SK-N-SH (cell line): ENCODE measurements around the gene CHMP1A. TPM values are rescaled to one million over a fixed set of nuclear protein-coding genes. Genes with fewer than 3 reads are reported as not detected.

Experiments used
- CTCF ChIA-PET: fragments of 300-600, 350-600 bp; formaldehyde crosslinking; extraction: SDS; loops from one replicate; lab custom pipeline; 2021; lab: Yijun Ruan, JAX
- POLR2A ChIA-PET: fragments of 350-600 bp; sonication (Branson Sonifier 250); formaldehyde crosslinking; extraction: SDS; loops from one replicate; lab custom pipeline; 2020; ENCODE audit warnings: antibody characterized with exemption, inconsistent platforms; lab: Yijun Ruan, JAX
- DNase-seq: peaks from one replicate; pipeline ENCODE4 v3.0.0; 2012
- H2AFZ ChIP-seq: fragments of 200-600 bp; sonication (generic); 2 replicates; pipeline ENCODE4 v1.8.1; 2016; ENCODE audit warnings: antibody characterized with exemption, mild to moderate bottlenecking, low read depth
- H3F3A ChIP-seq: fragments of 200-600 bp; sonication (generic); replicated peaks from 2 replicates; pipeline ENCODE3; 2016; ENCODE audit warnings: antibody characterized with exemption, mild to moderate bottlenecking; ENCODE audit not compliant: insufficient read depth
- H3K27ac ChIP-seq, 2 experiments: fragments of 200-500 bp in 1 of 2; fragments of 200-600 bp in 1 of 2; sonication (Bioruptor generic) in 1 of 2; sonication (generic), shearing (Covaris generic) in 1 of 2; 2 replicates each; pipeline versions ENCODE4 v1.5.1 to v1.6.1; 2014 to 2016; ENCODE audit warnings: low read depth in 2 of 2, inconsistent platforms in 1 of 2, low read length in 1 of 2, mild to moderate bottlenecking in 1 of 2, mixed read lengths in 1 of 2
- H3K27me3 ChIP-seq: fragments of 200-600 bp; sonication (generic), shearing (Covaris generic); 2 replicates; pipeline ENCODE4 v1.6.1; 2016; ENCODE audit warnings: mixed run types; ENCODE audit not compliant: insufficient read depth
- H3K36me3 ChIP-seq, 2 experiments: fragments of 200-500 bp in 1 of 2; fragments of 200-600 bp in 1 of 2; sonication (Bioruptor generic) in 1 of 2; sonication (generic) in 1 of 2; replicated peaks in 1 of 2; 2 replicates each; pipeline versions ENCODE3 to v1.5.1; 2014 to 2016; ENCODE audit warnings: low read length in 1 of 2, mild to moderate bottlenecking in 1 of 2; ENCODE audit not compliant: insufficient read depth in 2 of 2, control insufficient read depth in 1 of 2
- H3K4me1 ChIP-seq, 2 experiments: fragments of 200-500 bp in 1 of 2; fragments of 200-600 bp in 1 of 2; sonication (Bioruptor generic) in 1 of 2; sonication (generic), shearing (Covaris generic) in 1 of 2; 2 replicates each; pipeline versions ENCODE4 v1.5.1 to v1.6.1; 2014 to 2016; ENCODE audit warnings: low read depth in 1 of 2, low read length in 1 of 2, mixed run types in 1 of 2; ENCODE audit not compliant: insufficient read depth in 2 of 2, control insufficient read depth in 1 of 2
- H3K4me2 ChIP-seq: fragments of 200-600 bp; sonication (generic), shearing (Covaris generic); 2 replicates; pipeline ENCODE4 v1.6.1; 2017; ENCODE audit warnings: mixed run types
- H3K4me3 ChIP-seq, 2 experiments: fragments of 200-500 bp in 1 of 2; fragments of 200-600 bp in 1 of 2; sonication (Bioruptor generic) in 1 of 2; sonication (generic), shearing (Covaris generic) in 1 of 2; 2 replicates each; pipeline versions ENCODE4 v1.5.1 to v1.8.1; 2014 to 2016; ENCODE audit warnings: low read depth in 2 of 2, inconsistent platforms in 1 of 2, low read length in 1 of 2, mild to moderate bottlenecking in 1 of 2, mixed read lengths in 1 of 2, moderate library complexity in 1 of 2
- H3K79me2 ChIP-seq: fragments of 200-600 bp; sonication (generic); 2 replicates; pipeline ENCODE4 v1.8.1; 2017; ENCODE audit warnings: mild to moderate bottlenecking; ENCODE audit not compliant: insufficient read depth
- H3K9ac ChIP-seq: fragments of 200-600 bp; sonication (generic); 2 replicates; pipeline ENCODE4 v1.6.1; 2017; ENCODE audit warnings: mixed run types
- H3K9me2 ChIP-seq: fragments of 200-600 bp; sonication (generic); 2 replicates; pipeline ENCODE4 v1.6.1; 2017; ENCODE audit warnings: mixed run types
- H3K9me3 ChIP-seq: fragments of 200-600 bp; sonication (generic); 2 replicates; pipeline ENCODE4 v1.6.1; 2017; ENCODE audit warnings: mixed run types, mild to moderate bottlenecking, moderate library complexity
- H4K20me1 ChIP-seq: fragments of 200-600 bp; sonication (generic); 2 replicates; pipeline ENCODE4 v1.6.1; 2017; ENCODE audit warnings: mild to moderate bottlenecking, mixed run types; ENCODE audit not compliant: insufficient read depth
- EP300 ChIP-seq, 2 experiments: IDR thresholded peaks; 2 replicates each; pipeline versions ENCODE4 v1.4.0 to v1.6.1; 2012; ENCODE audit warnings: borderline replicate concordance in 1 of 2, low read depth in 1 of 2, low read length in 1 of 2
- EZH2phosphoT487 ChIP-seq: fragments of 200-600 bp; sonication (generic); IDR thresholded peaks from 2 replicates; pipeline ENCODE4 v1.6.1; 2017; ENCODE audit warnings: low read depth, mixed run types, mild to moderate bottlenecking, antibody characterized with exemption, moderate library complexity, borderline replicate concordance
- FOSL2 ChIP-seq: IDR thresholded peaks from 2 replicates; pipeline ENCODE4 v1.4.0; 2012; ENCODE audit warnings: low read depth, mild to moderate bottlenecking, moderate library complexity, borderline replicate concordance
- FOXJ3 ChIP-seq: sonication (generic); formaldehyde crosslinking; IDR thresholded peaks from 2 replicates; pipeline ENCODE4 v1.5.1; 2020; ENCODE audit warnings: mild to moderate bottlenecking, missing genetic modification reagents
- GABPA ChIP-seq: IDR thresholded peaks from 2 replicates; pipeline ENCODE4 v1.4.0; 2012; ENCODE audit warnings: low read depth, mild to moderate bottlenecking
- GATA2 ChIP-seq: sonication (generic); formaldehyde crosslinking; IDR thresholded peaks from 2 replicates; pipeline ENCODE4 v1.5.0; 2020; ENCODE audit warnings: mild to moderate bottlenecking, missing genetic modification reagents
- NFIC ChIP-seq: IDR thresholded peaks from 2 replicates; pipeline ENCODE4 v1.4.0; 2012; ENCODE audit warnings: borderline replicate concordance
- NRF1 ChIP-seq: IDR thresholded peaks from 2 replicates; pipeline ENCODE4 v1.6.1; 2012; ENCODE audit warnings: low read depth, mild to moderate bottlenecking, low read length
- REST ChIP-seq: IDR thresholded peaks from 2 replicates; pipeline ENCODE4 v1.6.1; 2012; ENCODE audit warnings: mild to moderate bottlenecking, low read depth, low read length, moderate library complexity
- RFX5 ChIP-seq: IDR thresholded peaks from 2 replicates; pipeline ENCODE4 v1.6.1; 2012; ENCODE audit warnings: mild to moderate bottlenecking, improper control_type of control experiment, low read length
- RXRA ChIP-seq: IDR thresholded peaks from 2 replicates; pipeline ENCODE4 v1.4.0; 2012; ENCODE audit warnings: low read depth, mild to moderate bottlenecking, borderline replicate concordance
- SIN3A ChIP-seq: IDR thresholded peaks from 2 replicates; pipeline ENCODE4 v1.6.1; 2012; ENCODE audit warnings: low read depth, mild to moderate bottlenecking, low read length, moderate library complexity, borderline replicate concordance
- TAF1 ChIP-seq: IDR thresholded peaks from 2 replicates; pipeline ENCODE4 v1.6.1; 2012; ENCODE audit warnings: low read depth, mild to moderate bottlenecking, low read length, moderate library complexity, borderline replicate concordance
- TEAD4 ChIP-seq: IDR thresholded peaks from 2 replicates; pipeline ENCODE4 v1.4.0; 2012; ENCODE audit warnings: mild to moderate bottlenecking, borderline replicate concordance; ENCODE audit not compliant: insufficient read depth
- WGBS: methylation state at CpG from one replicate; pipeline ENCODE4 v1.1.6; 2017; ENCODE audit warnings: low lambda C conversion rate; 5-methylcytosine and 5-hydroxymethylcytosine counted together
- polyA plus RNA-seq, 3 experiments: library from polyadenylated mRNA; depleted of rRNA; stranded (reverse); fragments of >200 nt; gene quantifications; 2 replicates each; pipeline ENCODE4 v1.2.3, GENCODE V29; 2012
- TF ChIP-seq, protein P1 (sequence below): IDR thresholded peaks from 2 replicates; pipeline ENCODE4 v1.4.0; 2012; ENCODE audit warnings: low read depth, borderline replicate concordance
- TF ChIP-seq, protein P2 (sequence below): fragments of 150-350 bp; IDR thresholded peaks from 2 replicates; pipeline ENCODE4 v1.6.1; 2017; ENCODE audit warnings: antibody characterized with exemption, low read length, low read depth, borderline replicate concordance
- TF ChIP-seq, protein P3 (sequence below): fragments of 200-600 bp; sonication (generic); IDR thresholded peaks from 2 replicates; pipeline ENCODE4 v1.6.1; 2017; ENCODE audit warnings: antibody characterized with exemption, mild to moderate bottlenecking, moderate library complexity

Gene CHMP1A
- polyA plus RNA-seq, 1 of the 3 experiments (the other 2 are of a cell fraction), result 138 TPM

- no peak for DNase-seq
- Histone ChIP-seq H4K20me1 (no peaks in the 10 kb centered on the region), H3K9me3 (no peaks in the 10 kb centered on the region), H3K27ac (no peak overlapping the region), H3K9ac (no peak overlapping the region)
- WGBS, result 82% methylated on average over 14 of the region's 16 CpGs
- TF ChIP-seq, protein P1, sequence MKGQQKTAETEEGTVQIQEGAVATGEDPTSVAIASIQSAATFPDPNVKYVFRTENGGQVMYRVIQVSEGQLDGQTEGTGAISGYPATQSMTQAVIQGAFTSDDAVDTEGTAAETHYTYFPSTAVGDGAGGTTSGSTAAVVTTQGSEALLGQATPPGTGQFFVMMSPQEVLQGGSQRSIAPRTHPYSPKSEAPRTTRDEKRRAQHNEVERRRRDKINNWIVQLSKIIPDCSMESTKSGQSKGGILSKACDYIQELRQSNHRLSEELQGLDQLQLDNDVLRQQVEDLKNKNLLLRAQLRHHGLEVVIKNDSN, result no peak
- TF ChIP-seq GABPA (no peak), GATA2 (CRISPR knock-in tag) (no peak), RXRA (no peak), EZH2phosphoT487 (no peak), NRF1 (no peak), SIN3A (no peak), NFIC (no peak), FOXJ3 (no peak), TEAD4 (no peak)
- TF ChIP-seq, protein P2, sequence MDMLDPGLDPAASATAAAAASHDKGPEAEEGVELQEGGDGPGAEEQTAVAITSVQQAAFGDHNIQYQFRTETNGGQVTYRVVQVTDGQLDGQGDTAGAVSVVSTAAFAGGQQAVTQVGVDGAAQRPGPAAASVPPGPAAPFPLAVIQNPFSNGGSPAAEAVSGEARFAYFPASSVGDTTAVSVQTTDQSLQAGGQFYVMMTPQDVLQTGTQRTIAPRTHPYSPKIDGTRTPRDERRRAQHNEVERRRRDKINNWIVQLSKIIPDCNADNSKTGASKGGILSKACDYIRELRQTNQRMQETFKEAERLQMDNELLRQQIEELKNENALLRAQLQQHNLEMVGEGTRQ, result no peak
- TF ChIP-seq, all 33 proteins: peak for 0
- H3K4me3 ChIP-seq, result no peak overlapping the region
- no peaks in the 10 kb centered on the region for H3K79me2 ChIP-seq
- CTCF ChIA-PET, result interaction anchor here (0.6 kb wide), 1 partner anchor 11 kb away, joined by 3 read pairs; no protein-coding TSS in a partner anchor
- H3K4me2 ChIP-seq, result no peak overlapping the region
- POLR2A ChIA-PET, result no interaction called here
- H3K27me3 ChIP-seq, result no peaks in the 10 kb centered on the region
- peaks cover 15% of the 10 kb centered on the region for H3F3A ChIP-seq
- H3K4me1 ChIP-seq, result peaks cover 13 to 21% of the 10 kb centered on the region in 2 experiments; a peak in 3 of 4 replicates
- no peaks in the 10 kb centered on the region for H3K36me3 ChIP-seq
- no peak overlapping the region for H2AFZ ChIP-seq
- H3K9me2 ChIP-seq, result no peaks in the 10 kb centered on the region
These were observed 52.7 kb downstream of the CHMP1A start for GRCh38 chr16:89604764-89605163.

- ChIA-PET CTCF (interaction anchor here (0.8 kb wide), 1 partner anchor 15 kb away, joined by 3 read pairs; no protein-coding TSS in a partner anchor), POLR2A (no interaction called here)
- Histone ChIP-seq H4K20me1 (no peaks in the 10 kb centered on the region), H3F3A (peaks cover 15% of the 10 kb centered on the region), H3K9me2 (no peaks in the 10 kb centered on the region), H3K9ac (no peak overlapping the region), H3K27ac (peak overlapping the region in 1 of 2 experiments; percentile 77; a peak in 1 of 4 replicates), H3K4me1 (peaks cover 13 to 14% of the 10 kb centered on the region in 2 experiments; a peak in 3 of 4 replicates), H3K4me3 (no peak overlapping the region; a peak in 1 of 4 replicates), H2AFZ (no peak overlapping the region), H3K27me3 (no peaks in the 10 kb centered on the region), H3K4me2 (peak overlapping the region; percentile 66), H3K36me3 (no peaks in the 10 kb centered on the region), H3K79me2 (no peaks in the 10 kb centered on the region), H3K9me3 (no peaks in the 10 kb centered on the region)
- 64% methylated on average over 5 of the region's 5 CpGs for WGBS
- no peak for DNase-seq
- TF ChIP-seq RFX5 (no peak), FOSL2 (no peak), SIN3A (no peak), REST (no peak), EP300 (IDR thresholded peaks at IDR 0.05; ENCODE audit: borderline replicate concordance in 1 of 2, low read depth in 1 of 2, low read length in 1 of 2) (no peak), FOXJ3 (no peak), TAF1 (no peak)
- TF ChIP-seq, protein P2, result no peak
- TF ChIP-seq, protein P3, sequence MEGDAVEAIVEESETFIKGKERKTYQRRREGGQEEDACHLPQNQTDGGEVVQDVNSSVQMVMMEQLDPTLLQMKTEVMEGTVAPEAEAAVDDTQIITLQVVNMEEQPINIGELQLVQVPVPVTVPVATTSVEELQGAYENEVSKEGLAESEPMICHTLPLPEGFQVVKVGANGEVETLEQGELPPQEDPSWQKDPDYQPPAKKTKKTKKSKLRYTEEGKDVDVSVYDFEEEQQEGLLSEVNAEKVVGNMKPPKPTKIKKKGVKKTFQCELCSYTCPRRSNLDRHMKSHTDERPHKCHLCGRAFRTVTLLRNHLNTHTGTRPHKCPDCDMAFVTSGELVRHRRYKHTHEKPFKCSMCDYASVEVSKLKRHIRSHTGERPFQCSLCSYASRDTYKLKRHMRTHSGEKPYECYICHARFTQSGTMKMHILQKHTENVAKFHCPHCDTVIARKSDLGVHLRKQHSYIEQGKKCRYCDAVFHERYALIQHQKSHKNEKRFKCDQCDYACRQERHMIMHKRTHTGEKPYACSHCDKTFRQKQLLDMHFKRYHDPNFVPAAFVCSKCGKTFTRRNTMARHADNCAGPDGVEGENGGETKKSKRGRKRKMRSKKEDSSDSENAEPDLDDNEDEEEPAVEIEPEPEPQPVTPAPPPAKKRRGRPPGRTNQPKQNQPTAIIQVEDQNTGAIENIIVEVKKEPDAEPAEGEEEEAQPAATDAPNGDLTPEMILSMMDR, result no peak
These were observed 54.4 kb downstream of the CHMP1A start for GRCh38 chr16:89602952-89603590.
